ENCODE data around the gene NDST3.
"Not testable (repeated sequence)": the region's sequence is repeated elsewhere in the genome, so short reads cannot be mapped to it uniquely, and the experiment has no call there.

Gene NDST3

GRCh38 chr4:118175506-118175905 is 141.2 kb downstream of the NDST3 start:
- DNase-seq (ENCODE audit: low read depth in 2 of 2), result no peak

- DNase-seq (ENCODE audit: low read depth in 2 of 2), result no peak
Measured at GRCh38 chr4:118177126-118177525, 142.8 kb downstream of the NDST3 start.

GRCh38 chr4:118180776-118181175 is 146.5 kb downstream of the NDST3 start:
- no peak for DNase-seq (ENCODE audit: low read depth in 2 of 2)

DNA sequence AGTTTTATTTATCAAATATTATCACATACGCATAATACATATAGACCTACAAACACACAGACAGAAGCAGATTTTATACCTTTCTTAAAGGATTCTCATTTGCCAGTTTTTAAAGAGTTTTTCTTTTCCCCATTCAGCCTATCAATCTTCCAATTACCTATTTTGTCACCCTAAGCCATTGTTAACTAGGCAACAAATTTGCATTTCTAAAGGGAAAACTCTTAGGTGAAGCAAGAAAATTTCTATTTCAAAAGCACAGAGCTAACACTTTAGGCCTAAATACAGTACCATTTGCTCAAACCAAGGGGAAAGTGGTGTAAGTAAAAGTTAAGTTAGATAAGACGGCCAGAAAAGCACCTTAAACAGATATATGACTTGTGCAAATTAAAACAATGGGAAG is 156.6 kb downstream of the NDST3 start:
- no peak for DNase-seq (ENCODE audit: low read depth in 2 of 2)

DNA sequence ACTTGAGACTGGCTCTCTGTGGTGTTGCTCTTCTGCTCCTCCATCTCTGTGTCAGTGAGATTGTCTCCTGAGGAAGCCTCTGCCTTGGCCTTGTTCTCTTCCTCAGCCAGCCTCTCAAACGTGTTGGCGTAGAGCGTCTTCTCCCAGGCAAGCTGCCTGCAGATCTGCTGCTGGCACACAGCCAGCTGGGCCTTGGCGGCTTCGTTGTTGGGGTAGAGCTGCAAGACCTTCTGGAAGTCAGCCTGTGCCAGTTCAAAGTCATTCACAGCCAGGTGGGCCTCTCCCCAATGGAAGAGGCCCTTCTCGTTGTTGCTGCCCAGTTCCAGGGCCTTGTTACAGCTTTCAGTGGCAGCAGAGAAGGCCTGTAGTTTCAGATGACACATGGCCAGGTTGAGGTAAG is 159.1 kb downstream of the NDST3 start:
- no peak for DNase-seq (ENCODE audit: low read depth in 2 of 2)

- DNase-seq (ENCODE audit: low read depth in 2 of 2), result no peak
Measured at GRCh38 chr4:118206627-118207026, 172.3 kb downstream of the NDST3 start.

DNA sequence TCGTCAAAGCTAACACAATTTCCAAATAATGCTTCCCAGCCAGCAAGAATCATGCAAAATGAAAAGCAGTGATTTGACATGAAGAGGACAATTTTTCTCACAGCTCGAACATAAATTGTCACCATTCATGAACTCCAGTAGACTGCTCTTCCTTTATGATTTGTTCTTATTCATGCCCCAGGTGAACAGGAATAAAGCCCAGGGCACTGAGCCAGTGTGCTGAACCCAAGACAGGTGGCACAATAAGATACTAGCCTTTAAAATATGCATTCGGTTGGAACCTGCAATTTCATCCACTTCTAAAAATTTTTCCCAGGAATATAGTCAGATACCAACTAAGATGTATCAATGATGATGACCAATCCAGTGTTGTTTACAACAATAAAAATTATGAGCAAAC is 178.8 kb downstream of the NDST3 start:
- no peak for DNase-seq (ENCODE audit: low read depth in 2 of 2)

DNA sequence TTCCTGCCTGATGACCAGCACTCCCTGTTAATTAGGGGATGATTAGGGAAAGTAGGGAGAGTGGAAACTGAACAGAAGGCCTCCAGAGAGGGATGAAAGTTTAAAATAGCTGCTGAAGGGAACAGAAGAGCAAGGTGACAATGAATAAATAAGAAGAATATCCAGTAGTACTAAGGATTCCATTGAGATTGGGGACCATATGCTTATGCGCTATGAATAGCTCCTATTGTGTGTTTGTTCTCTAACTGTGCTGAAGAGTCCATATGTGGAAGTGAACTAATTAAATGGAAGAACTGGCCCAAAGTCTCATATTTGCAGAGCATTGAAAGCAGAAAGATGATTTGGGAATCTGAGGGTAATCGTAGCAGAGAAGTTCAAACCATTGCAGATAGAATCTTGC is 181.5 kb downstream of the NDST3 start:
- no peak for DNase-seq (ENCODE audit: low read depth in 2 of 2)

DNA sequence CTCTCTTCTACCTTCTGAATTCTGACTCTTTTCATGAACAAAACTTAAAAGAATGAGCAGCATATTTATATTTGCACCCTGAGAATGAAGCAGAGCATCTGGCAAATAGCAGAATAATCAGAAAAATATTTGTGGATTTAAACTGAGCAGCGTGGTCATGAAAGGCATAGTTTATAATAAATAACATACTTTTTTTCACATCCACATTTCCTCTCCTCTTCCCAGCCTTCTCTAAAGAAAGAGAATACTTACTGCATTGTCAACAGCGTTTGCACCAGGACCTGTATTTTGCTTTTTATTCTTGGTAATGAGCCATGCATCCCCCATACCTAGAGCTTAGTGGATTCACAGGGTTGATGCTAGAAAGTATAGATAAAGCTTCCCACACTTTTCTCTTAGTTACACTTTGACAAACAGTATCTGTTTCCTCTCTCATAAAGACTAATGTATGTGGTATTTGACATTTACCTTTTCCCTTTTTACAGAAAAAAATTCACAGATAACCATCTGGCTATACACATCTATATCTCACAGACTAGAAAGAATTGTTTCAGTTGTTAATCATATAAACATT is 187.0 kb downstream of the NDST3 start:
- no peak for DNase-seq (ENCODE audit: low read depth in 2 of 2)

DNA sequence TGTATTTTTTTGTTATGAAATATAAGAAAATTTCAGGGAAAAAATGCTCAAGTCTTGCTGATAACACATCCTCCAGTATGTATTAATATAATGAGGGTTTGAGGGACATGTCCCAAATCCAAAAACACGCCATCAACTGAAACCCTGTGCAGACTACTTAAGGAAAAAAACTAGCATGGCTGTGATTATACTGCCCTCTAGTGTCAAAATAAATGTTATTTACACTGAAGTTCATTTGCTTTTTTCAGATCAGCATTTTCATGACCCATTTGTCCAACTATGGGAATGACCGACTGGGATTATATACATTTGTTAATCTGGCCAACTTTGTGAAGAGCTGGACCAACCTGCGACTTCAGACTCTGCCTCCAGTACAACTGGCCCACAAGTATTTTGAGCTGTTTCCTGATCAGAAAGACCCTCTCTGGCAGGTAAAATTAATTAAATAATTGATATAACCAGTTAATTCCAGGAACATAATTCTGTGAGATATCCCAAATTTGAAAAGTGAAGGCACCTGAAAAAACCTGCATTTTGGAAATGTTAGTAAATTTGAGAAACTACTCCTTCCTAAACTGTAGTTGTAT is 190.1 kb downstream of the NDST3 start:
- DNase-seq (ENCODE audit: low read depth in 2 of 2), result no peak

DNA sequence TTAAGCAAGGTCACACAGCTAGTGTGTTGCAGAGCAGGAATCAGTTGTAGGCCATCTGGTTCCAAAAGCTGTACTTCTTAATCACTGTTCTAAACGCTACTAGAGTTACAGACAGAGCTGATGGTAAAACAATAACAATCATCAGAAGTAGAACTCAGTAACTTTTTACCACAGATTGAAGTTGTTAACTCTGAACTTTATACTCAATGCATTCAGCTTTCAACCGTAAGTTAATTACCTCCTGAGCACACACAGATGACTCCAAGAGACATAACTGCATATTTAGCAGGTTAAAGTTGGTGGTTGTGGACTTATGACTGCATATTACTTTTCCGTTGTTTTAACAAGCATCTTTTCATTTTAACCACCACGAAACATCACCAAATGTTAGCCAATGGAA is 191.2 kb downstream of the NDST3 start:
- DNase-seq (ENCODE audit: low read depth in 2 of 2), result no peak

- no peak for DNase-seq (ENCODE audit: low read depth in 2 of 2)
Measured at GRCh38 chr4:118226311-118227010, 192.2 kb downstream of the NDST3 start.

DNA sequence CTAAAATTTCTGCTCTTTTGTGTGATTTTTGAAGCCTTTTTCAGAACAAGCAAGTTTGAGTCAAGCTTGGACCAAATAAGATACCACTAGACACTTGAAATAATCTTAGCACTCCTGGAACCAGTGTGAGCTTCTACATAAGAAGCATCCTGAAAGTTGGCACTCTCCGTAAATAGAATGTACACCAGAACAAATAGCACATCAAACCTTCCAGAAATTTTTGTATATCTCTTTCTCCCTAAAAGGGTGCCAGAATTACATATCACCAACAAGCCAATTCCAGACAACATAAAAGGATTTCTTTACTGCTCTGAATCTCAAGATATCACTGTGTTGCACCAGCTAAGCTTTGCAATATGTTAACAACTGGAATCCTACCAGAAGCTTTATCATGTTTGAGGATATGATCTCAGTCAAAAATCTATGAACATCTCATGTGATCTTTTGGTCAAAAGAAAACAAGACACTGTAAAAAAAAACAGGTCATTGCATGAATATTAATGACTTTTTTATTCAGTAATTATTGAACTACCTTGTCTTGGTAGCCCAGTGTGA is 201.4 kb downstream of the NDST3 start:
- no peak for DNase-seq (ENCODE audit: low read depth in 2 of 2)

DNA sequence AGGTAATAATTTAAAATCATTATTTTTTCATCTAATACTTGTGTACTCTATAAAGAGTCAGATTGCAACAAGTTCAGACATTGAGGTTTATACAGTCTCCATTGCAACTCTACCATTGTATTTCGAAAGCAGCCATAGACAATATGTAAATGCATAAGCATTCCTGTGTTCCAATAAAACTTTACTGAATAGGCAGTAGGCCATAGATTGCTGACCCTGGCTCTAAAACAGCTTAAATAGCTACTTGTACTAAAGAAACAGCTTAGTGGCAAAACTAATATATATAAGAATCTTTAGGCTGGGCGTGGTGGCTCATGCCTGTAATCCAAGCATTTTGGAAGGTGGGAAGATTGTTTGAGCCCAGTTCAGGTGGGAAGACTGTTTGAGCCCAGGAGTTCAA is 203.2 kb downstream of the NDST3 start:
- no peak for DNase-seq (ENCODE audit: low read depth in 2 of 2)

GRCh38 chr4:118249890-118250289 is 215.6 kb downstream of the NDST3 start:
- no peak for DNase-seq (ENCODE audit: low read depth in 2 of 2)

GRCh38 chr4:118254368-118254767 is 220.1 kb downstream of the NDST3 start:
- no peak for DNase-seq (ENCODE audit: low read depth in 2 of 2)

GRCh38 chr4:118259111-118259510 is 224.8 kb downstream of the NDST3 start:
- no peak for DNase-seq (ENCODE audit: low read depth in 2 of 2)

GRCh38 chr4:118260309-118260708 is 226.0 kb downstream of the NDST3 start:
- DNase-seq (ENCODE audit: low read depth in 2 of 2), result no peak

DNA sequence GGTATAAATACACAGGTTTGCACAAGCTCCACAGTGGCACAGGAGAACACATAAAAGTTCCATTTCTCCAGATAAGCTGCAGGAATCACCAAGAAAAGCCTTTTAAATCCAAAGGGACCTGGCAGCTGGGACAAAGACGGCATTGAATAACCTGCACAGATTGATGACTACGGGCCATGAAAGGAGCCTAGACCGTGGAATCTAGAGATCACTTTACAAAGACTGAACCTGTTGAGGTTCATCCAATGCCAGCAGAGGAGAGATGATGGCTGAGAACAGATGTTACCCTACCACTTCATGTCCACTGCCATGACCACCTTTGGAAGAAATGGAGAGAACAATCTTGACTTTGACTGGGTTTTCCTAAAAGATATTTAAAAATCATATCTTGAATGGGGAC is 229.8 kb downstream of the NDST3 start:
- DNase-seq (ENCODE audit: low read depth in 2 of 2), result no peak

- DNase-seq (ENCODE audit: low read depth in 2 of 2), result no peak
Measured at GRCh38 chr4:118265312-118266144, 231.2 kb downstream of the NDST3 start.

DNA sequence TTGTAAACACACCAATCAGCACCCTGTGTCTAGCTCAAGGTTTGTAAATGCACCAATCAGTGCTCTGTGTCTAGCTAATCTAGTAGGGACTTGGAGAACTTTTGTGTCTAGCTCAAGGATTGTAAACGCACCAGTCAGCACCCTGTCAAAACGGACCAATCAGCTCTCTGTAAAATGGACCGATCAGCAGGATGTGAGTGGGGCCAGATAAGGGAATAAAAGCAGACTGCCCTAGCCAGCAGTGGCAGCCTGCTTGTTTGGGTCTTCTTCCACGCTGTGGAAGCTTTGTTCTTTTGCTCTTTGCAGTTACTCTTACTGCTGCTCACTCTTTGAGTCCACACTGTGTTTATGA is 231.8 kb downstream of the NDST3 start:
- not testable (repeated sequence) for DNase-seq (ENCODE audit: low read depth in 2 of 2)

- DNase-seq (ENCODE audit: low read depth in 2 of 2), result no peak
Measured at GRCh38 chr4:118268780-118269179, 234.5 kb downstream of the NDST3 start.
